Measurements from ENCODE around the gene ZBTB7C. TPM values are rescaled to one million over a fixed set of nuclear protein-coding genes. Genes with fewer than 3 reads are reported as not detected.

Gene ZBTB7C
- total RNA-seq, 1 donor from 2014 or later, result not detected

DNA sequence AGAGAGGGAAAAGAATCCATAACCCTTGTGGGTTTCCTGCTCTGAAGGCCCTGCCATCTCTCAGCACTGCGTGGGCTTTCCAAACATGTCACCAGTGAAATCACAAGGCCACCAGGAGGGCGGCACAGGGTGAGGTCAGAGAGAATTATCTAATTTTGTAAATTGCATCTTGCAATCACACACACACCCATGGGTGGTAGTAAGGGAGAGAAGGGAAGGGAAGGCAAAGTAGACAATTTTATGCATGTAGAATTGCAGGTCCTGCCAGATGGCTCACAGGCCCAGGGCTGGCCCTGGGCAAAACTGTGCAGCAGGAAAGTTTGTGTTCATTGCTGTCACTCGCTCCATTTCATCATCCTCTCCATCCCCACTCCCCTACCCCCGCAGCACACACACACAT is 21.0 kb upstream of the ZBTB7C start:
- Mint-ChIP-seq H3K27me3 (peaks cover 32% of the 10 kb centered on the region), H3K9me3 (no peaks in the 10 kb centered on the region), H3K4me3 (no peak overlapping the region), H3K36me3 (ENCODE audit: low read depth) (no peaks in the 10 kb centered on the region), H3K4me1 (no peaks in the 10 kb centered on the region), H3K27ac (no peak overlapping the region)
- ChIA-PET POLR2A (no interaction called here), CTCF (no interaction called here)
- DNase-seq (no peak), ATAC-seq (ENCODE audit: low read depth) (no peak)
- TF ChIP-seq, protein P1, sequence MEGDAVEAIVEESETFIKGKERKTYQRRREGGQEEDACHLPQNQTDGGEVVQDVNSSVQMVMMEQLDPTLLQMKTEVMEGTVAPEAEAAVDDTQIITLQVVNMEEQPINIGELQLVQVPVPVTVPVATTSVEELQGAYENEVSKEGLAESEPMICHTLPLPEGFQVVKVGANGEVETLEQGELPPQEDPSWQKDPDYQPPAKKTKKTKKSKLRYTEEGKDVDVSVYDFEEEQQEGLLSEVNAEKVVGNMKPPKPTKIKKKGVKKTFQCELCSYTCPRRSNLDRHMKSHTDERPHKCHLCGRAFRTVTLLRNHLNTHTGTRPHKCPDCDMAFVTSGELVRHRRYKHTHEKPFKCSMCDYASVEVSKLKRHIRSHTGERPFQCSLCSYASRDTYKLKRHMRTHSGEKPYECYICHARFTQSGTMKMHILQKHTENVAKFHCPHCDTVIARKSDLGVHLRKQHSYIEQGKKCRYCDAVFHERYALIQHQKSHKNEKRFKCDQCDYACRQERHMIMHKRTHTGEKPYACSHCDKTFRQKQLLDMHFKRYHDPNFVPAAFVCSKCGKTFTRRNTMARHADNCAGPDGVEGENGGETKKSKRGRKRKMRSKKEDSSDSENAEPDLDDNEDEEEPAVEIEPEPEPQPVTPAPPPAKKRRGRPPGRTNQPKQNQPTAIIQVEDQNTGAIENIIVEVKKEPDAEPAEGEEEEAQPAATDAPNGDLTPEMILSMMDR (IDR thresholded peaks at IDR 0.05), result no peak
- intact Hi-C loops (cut with micrococcal nuclease), result no loop called here

GRCh38 chr18:48428475-48429177 is 19.4 kb upstream of the ZBTB7C start:
- DNase-seq, result no peak
- ChIA-PET CTCF (no interaction called here), POLR2A (no interaction called here)
- Mint-ChIP-seq H3K27me3 (peaks cover 41% of the 10 kb centered on the region), H3K4me3 (no peak overlapping the region), H3K36me3 (ENCODE audit: low read depth) (no peaks in the 10 kb centered on the region), H3K4me1 (no peaks in the 10 kb centered on the region), H3K27ac (no peak overlapping the region), H3K9me3 (no peaks in the 10 kb centered on the region)
- ATAC-seq (ENCODE audit: low read depth), result no peak
- TF ChIP-seq, protein P1 (IDR thresholded peaks at IDR 0.05), result no peak
- intact Hi-C loops (cut with micrococcal nuclease), result no loop called here

- ATAC-seq (ENCODE audit: low read depth) (no peak), DNase-seq (no peak)
- POLR2A ChIA-PET, result no interaction called here
- H3K36me3 Mint-ChIP-seq (ENCODE audit: low read depth), result no peaks in the 10 kb centered on the region
- CTCF ChIA-PET, result no interaction called here
- TF ChIP-seq, protein P1 (IDR thresholded peaks at IDR 0.05), result no peak
- peaks cover 4% of the 10 kb centered on the region for H3K9me3 Mint-ChIP-seq
- H3K4me1 Mint-ChIP-seq, result no peaks in the 10 kb centered on the region
- peaks cover 41% of the 10 kb centered on the region for H3K27me3 Mint-ChIP-seq
- H3K4me3 Mint-ChIP-seq, result no peak overlapping the region
- H3K27ac Mint-ChIP-seq, result no peak overlapping the region
- intact Hi-C loops (cut with micrococcal nuclease), result no loop called here
Observed at GRCh38 chr18:48422947-48423378, 13.8 kb upstream of the ZBTB7C start.

GRCh38 chr18:48419277-48420022 is 10.3 kb upstream of the ZBTB7C start:
- no peak for DNase-seq
- Mint-ChIP-seq H3K27ac (no peak overlapping the region), H3K27me3 (peaks cover 50% of the 10 kb centered on the region), H3K4me3 (no peak overlapping the region), H3K4me1 (no peaks in the 10 kb centered on the region), H3K36me3 (ENCODE audit: low read depth) (no peaks in the 10 kb centered on the region), H3K9me3 (peaks cover 4% of the 10 kb centered on the region)
- CTCF ChIA-PET, result no interaction called here
- ATAC-seq (ENCODE audit: low read depth), result no peak
- intact Hi-C loops (cut with micrococcal nuclease), result no loop called here
- TF ChIP-seq, protein P1 (IDR thresholded peaks at IDR 0.05), result no peak
- POLR2A ChIA-PET, result no interaction called here

DNA sequence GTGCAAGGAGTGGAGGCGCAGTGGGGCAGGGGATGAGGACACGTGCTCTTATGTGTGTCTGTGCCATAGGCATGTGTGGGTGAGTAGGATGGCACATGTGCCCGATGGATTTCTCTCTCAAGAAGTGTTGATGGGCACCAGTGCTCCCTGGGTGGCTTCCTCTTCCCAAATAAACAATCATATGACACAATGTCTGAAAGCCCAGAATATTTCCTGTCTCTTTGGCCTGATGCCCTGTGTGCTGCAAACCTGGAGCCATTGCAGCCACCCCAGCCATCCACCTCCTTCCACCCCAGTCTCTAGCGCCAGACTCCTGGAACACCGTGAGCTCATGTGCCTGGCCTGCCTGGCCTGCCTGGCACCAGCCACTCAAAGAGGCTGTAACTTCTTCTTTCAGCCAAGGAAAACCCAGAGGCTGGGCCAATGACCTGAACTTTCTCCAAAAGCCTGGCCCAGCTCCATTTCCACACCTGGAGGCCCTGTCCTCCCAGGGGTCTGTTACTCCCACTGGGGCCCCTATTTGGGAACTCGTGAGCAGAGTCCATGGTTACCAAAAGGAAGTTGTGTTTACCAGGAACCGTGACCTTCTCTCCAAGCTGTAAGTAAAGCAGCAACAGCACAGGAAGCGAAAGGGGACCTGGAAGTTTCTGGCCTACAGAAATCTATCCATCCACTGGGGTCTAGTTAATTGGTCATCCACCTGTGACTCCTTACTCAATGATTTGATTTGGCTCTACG is 9.5 kb upstream of the ZBTB7C start:
- DNase-seq, result no peak
- ChIA-PET POLR2A (no interaction called here), CTCF (no interaction called here)
- Mint-ChIP-seq H3K27ac (no peak overlapping the region), H3K36me3 (ENCODE audit: low read depth) (no peaks in the 10 kb centered on the region), H3K4me3 (no peak overlapping the region), H3K4me1 (no peaks in the 10 kb centered on the region), H3K27me3 (peaks cover 56% of the 10 kb centered on the region), H3K9me3 (peaks cover 4% of the 10 kb centered on the region)
- intact Hi-C loops (cut with micrococcal nuclease), result no loop called here
- ATAC-seq (ENCODE audit: low read depth), result no peak
- TF ChIP-seq, protein P1 (IDR thresholded peaks at IDR 0.05), result no peak

Data from activated B cell treated with CpG ODN at 0.5 μM for 24 hours (primary cell).